Astrocyte (in vitro differentiated cells and primary cell): Measurements from ENCODE around the gene SMIM24. TPM values are rescaled to one million over a fixed set of nuclear protein-coding genes. Genes with fewer than 3 reads are reported as not detected.

Experiments used
- DNase-seq: peaks from one replicate; pipeline ENCODE4 v3.0.0-alpha.2; 2010; ENCODE audit warnings: low read depth
- FAIRE-seq: peaks from 2 replicates; lab custom pipeline; 2011; peaks lifted over from hg19 to GRCh38; lab: Jason Lieb, UNC
- H2AFZ ChIP-seq: 2 replicates; pipeline ENCODE4 v1.6.0; 2012; ENCODE audit warnings: low read depth, low read length, inconsistent platforms
- H3K27ac ChIP-seq: 2 replicates; pipeline ENCODE4 v1.5.1; 2011; ENCODE audit warnings: low read depth, low read length, inconsistent platforms
- H3K27me3 ChIP-seq: 2 replicates; pipeline ENCODE4 v1.6.0; 2011; ENCODE audit warnings: low read length, inconsistent platforms; ENCODE audit not compliant: insufficient read depth
- H3K36me3 ChIP-seq: 2 replicates; pipeline ENCODE4 v1.5.1; 2011; ENCODE audit warnings: low read length, inconsistent platforms; ENCODE audit not compliant: insufficient read depth
- H3K4me1 ChIP-seq: 2 replicates; pipeline ENCODE4 v1.5.1; 2011; ENCODE audit warnings: low read length, inconsistent platforms; ENCODE audit not compliant: insufficient read depth
- H3K4me2 ChIP-seq: 2 replicates; pipeline ENCODE4 v1.6.0; 2012; ENCODE audit warnings: low read length, inconsistent platforms
- H3K4me3 ChIP-seq: 2 replicates; pipeline ENCODE4 v1.5.1; 2011; ENCODE audit warnings: low read depth, mild to moderate bottlenecking, low read length, inconsistent platforms; ENCODE audit not compliant: insufficient read depth
- H3K79me2 ChIP-seq: 2 replicates; pipeline ENCODE4 v1.6.0; 2012; ENCODE audit warnings: mild to moderate bottlenecking, low read length, inconsistent platforms; ENCODE audit not compliant: insufficient read depth
- H3K9ac ChIP-seq: 2 replicates; pipeline ENCODE4 v1.6.0; 2012; ENCODE audit warnings: mild to moderate bottlenecking, low read length, inconsistent platforms
- H3K9me3 ChIP-seq: 2 replicates; pipeline ENCODE4 v1.5.1; 2012; ENCODE audit warnings: low read depth, mild to moderate bottlenecking, low read length, inconsistent platforms; ENCODE audit not compliant: insufficient read depth
- H4K20me1 ChIP-seq: 2 replicates; pipeline ENCODE4 v1.6.0; 2012; ENCODE audit warnings: low read length, inconsistent platforms; ENCODE audit not compliant: insufficient read depth
- H3K27ac Mint-ChIP-seq: one replicate; pipeline ENCODE4 v1.8.0; 2021; ENCODE audit warnings: mild to moderate bottlenecking, mixed read lengths; ENCODE audit not compliant: unreplicated experiment
- H3K27me3 Mint-ChIP-seq: one replicate; pipeline ENCODE4 v1.8.0; 2021; ENCODE audit warnings: low read depth, mixed read lengths; ENCODE audit not compliant: unreplicated experiment
- H3K36me3 Mint-ChIP-seq: one replicate; pipeline ENCODE4 v1.8.0; 2021; ENCODE audit warnings: low read depth, mixed read lengths; ENCODE audit not compliant: unreplicated experiment
- H3K4me1 Mint-ChIP-seq: one replicate; pipeline ENCODE4 v1.8.0; 2021; ENCODE audit warnings: low read depth, mixed read lengths; ENCODE audit not compliant: unreplicated experiment
- H3K4me3 Mint-ChIP-seq: one replicate; pipeline ENCODE4 v1.8.0; 2021; ENCODE audit warnings: mild to moderate bottlenecking, moderate library complexity, mixed read lengths; ENCODE audit not compliant: unreplicated experiment
- H3K9me3 Mint-ChIP-seq: one replicate; pipeline ENCODE4 v1.8.0; 2021; ENCODE audit warnings: mild to moderate bottlenecking, mixed read lengths; ENCODE audit not compliant: unreplicated experiment
- CTCF ChIP-seq: IDR thresholded peaks from 2 replicates; pipeline ENCODE4 v1.5.1; 2011; ENCODE audit warnings: low read depth, mild to moderate bottlenecking, inconsistent platforms, low read length, moderate library complexity; ENCODE audit not compliant: insufficient read depth
- EZH2 ChIP-seq: IDR thresholded peaks from 2 replicates; pipeline ENCODE4 v1.6.1; 2012; ENCODE audit warnings: mild to moderate bottlenecking, low read length, inconsistent platforms; ENCODE audit not compliant: insufficient read depth
- total RNA-seq: library from RNA; stranded (reverse); gene quantifications from 2 replicates; pipeline ENCODE4 v1.2.1, GENCODE V29; 2021

The SMIM24 gene
- total RNA-seq, 1 donor from 2014 or later, result not detected

DNA sequence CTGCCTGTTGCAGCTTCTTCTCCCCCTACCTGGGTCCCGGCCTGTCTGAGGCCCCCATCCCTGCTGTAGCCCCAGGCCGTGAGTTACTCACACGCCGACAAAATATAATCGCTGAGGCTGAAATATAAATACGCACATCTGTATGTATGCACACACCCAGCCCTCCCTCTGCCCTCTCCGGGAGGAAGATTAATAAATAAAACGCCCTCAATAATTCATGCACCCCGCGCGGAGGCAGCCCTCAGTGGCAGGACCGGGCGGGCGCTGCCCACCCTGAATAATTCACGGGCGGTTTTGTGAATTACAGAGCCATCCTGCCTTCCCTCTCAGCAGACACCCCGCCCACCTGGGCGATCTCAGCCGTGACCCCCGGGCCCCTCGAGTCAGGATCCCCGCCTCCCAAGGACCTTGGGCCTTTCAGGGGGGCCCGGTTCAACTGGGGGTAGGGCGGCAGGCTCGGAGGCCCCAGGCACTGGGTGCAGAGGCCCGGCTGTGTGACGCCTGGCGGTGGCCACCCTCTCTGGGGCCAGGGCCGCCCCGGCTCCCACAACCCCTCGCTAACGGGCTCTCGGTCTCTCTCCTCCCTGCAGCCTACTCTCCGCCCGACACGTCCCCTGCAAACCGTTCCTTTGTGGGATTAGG is 24.2 kb downstream of the SMIM24 start:
- H3K9me3 Mint-ChIP-seq, result no peaks in the 10 kb centered on the region
- H3K27ac Mint-ChIP-seq, result no peak overlapping the region
- Histone ChIP-seq H3K27me3 (no peaks in the 10 kb centered on the region), H3K4me3 (no peak overlapping the region), H3K27ac (no peak overlapping the region), H3K4me2 (no peak overlapping the region), H3K4me1 (peaks cover 37% of the 10 kb centered on the region), H3K9ac (no peak overlapping the region), H2AFZ (no peak overlapping the region), H3K79me2 (peaks cover 27% of the 10 kb centered on the region), H3K9me3 (no peaks in the 10 kb centered on the region), H3K36me3 (peaks cover 17% of the 10 kb centered on the region), H4K20me1 (peaks cover 9% of the 10 kb centered on the region)
- H3K36me3 Mint-ChIP-seq, result peaks cover 8% of the 10 kb centered on the region
- no peak for TF ChIP-seq CTCF
- TF ChIP-seq EZH2, result no peak
- FAIRE-seq (no peak), DNase-seq (no peak)
- H3K27me3 Mint-ChIP-seq, result no peaks in the 10 kb centered on the region
- H3K4me1 Mint-ChIP-seq, result peaks cover 10% of the 10 kb centered on the region
- no peak overlapping the region for H3K4me3 Mint-ChIP-seq

GRCh38 chr19:3455393-3455955 is 24.9 kb downstream of the SMIM24 start:
- Histone ChIP-seq H4K20me1 (peaks cover 11% of the 10 kb centered on the region), H3K36me3 (peaks cover 17% of the 10 kb centered on the region), H3K79me2 (peaks cover 27% of the 10 kb centered on the region), H3K9me3 (no peaks in the 10 kb centered on the region), H3K27me3 (no peaks in the 10 kb centered on the region), H3K4me2 (no peak overlapping the region), H2AFZ (no peak overlapping the region), H3K4me1 (peaks cover 40% of the 10 kb centered on the region), H3K4me3 (no peak overlapping the region), H3K27ac (no peak overlapping the region), H3K9ac (no peak overlapping the region)
- FAIRE-seq, result no peak
- Mint-ChIP-seq H3K4me3 (no peak overlapping the region), H3K36me3 (peaks cover 14% of the 10 kb centered on the region), H3K27ac (no peak overlapping the region), H3K4me1 (peaks cover 14% of the 10 kb centered on the region), H3K9me3 (no peaks in the 10 kb centered on the region), H3K27me3 (no peaks in the 10 kb centered on the region)
- TF ChIP-seq CTCF (no peak), EZH2 (no peak)
- no peak for DNase-seq
